Measurements from ENCODE around the gene COL9A1.

- TF ChIP-seq POLR2A (IDR thresholded peaks at IDR 0.05; ENCODE audit: control extremely low read depth in 1 of 2, low read depth in 2 of 2, low read length in 2 of 2) (no peak), ZNF274 (IDR thresholded peaks at IDR 0.05; ENCODE audit: borderline replicate concordance, extremely low read depth, low read length) (no peak), CTCF (IDR thresholded peaks at IDR 0.05; ENCODE audit: control extremely low read depth in 1 of 3, insufficient read depth in 1 of 3, low read depth in 1 of 3, low read length in 3 of 3) (no peak), EZH2 (IDR thresholded peaks at IDR 0.05; ENCODE audit: low read depth, low read length, severe bottlenecking) (no peak), EP300 (IDR thresholded peaks at IDR 0.05; ENCODE audit: borderline replicate concordance in 1 of 2, low read depth in 2 of 2, low read length in 2 of 2) (no peak), CEBPB (IDR thresholded peaks at IDR 0.05; ENCODE audit: low read depth, low read length) (no peak), TCF12 (IDR thresholded peaks at IDR 0.05; ENCODE audit: low read depth, low read length) (no peak), SRF (IDR thresholded peaks at IDR 0.05; ENCODE audit: low read depth, low read length) (no peak)
Measured at GRCh38 chr6:70327036-70327435, 24.2 kb upstream of the COL9A1 start.
